GM19468 (cell line): ENCODE measurements around the gene MYL4.
"Not testable (repeated sequence)": the region's sequence is repeated elsewhere in the genome, so short reads cannot be mapped to it uniquely, and the experiment has no call there.

Source experiments
- ATAC-seq: cut with Tn5 transposase; IDR thresholded peaks from one replicate; pipeline ENCODE4 v1.9.1; 2021; ENCODE audit warnings: mild to moderate bottlenecking, moderate library complexity, moderate number of reproducible peaks; ENCODE audit not compliant: unreplicated experiment; ENCODE audit errors: extremely low read depth

MYL4 gene

GRCh38 chr17:47190770-47191169, 18.4 kb upstream of the MYL4 start:
- ATAC-seq, result no peak

DNA sequence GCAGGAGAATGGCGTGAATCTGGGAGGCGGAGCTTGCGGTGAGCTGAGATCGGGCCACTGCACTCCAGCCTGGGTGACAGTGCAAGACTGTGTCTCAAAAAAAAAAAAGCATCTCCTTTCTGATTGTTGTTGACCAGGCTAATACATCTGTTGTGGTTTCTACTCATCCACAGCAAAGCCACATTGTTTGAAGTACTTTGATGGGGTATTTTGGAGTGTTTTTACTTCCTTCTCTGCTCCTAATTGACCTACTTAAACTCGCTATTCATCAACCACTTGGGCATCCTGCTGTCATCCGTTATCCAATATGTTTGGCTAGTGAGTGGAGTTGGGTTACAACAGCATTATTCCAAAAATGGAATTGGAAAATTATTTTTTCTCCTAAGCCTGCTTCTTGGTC, 16.6 kb upstream of the MYL4 start:
- ATAC-seq, result no peak

DNA sequence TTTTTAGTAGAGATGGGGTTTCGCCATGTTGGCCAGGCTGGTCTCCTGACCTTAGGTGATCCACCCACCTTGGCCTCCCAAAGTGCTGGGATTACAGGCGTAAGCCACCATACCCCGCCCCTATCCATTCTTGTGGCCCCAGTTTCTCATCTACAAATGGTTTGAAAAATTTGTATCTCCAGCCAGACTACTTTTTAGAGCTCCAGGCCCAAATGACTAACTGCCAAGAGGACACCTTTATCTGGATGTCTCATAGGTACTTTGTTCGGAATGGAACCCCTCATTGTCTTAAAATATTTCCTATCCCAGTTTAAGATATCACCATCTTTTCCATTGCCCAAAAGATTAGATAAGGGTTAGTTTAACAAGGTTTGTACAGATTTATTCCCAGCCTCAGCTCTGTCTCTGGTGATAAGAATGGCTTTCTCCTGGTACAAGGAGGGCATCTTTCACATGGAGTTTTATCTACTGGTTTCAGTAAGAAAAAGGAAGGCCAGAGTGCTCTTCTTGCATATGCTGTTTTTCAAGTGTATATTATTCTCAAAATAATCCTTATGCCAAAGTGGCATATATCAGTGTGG, 15.1 kb upstream of the MYL4 start:
- ATAC-seq, result no peak

- ATAC-seq, result no peak
Observed at GRCh38 chr17:47197821-47198220, 11.3 kb upstream of the MYL4 start.

DNA sequence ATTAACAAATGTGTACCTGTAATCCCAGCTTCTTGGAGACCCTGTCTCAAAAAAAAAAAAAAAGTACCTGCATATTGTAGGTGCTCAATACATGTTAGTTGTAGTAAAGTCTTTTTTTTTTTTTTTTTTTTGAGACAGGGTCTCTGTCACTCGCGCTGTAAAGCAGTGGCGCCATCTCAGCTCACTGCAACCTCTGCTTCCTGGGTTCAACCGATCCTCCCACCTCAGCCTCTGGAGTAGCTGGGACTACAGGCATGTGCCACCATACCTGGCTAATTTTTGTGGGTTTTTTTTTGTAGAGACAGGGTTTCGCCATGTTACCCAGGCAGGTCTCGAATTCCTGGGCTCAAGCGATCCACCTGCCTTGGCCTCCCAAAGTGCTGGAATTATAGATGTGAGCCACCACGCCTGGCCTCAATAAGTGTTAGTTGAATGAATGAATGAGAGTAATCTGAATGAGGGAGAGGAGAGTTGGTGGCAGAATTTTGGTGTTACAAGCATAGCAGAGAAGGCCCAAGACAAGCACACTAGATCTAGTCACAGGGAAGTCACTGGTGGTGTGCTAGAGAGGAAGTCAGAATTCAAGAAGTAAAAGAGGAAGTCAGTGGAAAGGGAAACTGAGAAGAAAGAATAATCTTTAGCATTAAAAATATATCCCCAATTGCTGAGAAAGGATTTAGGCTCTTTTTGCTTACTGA, 9.4 kb upstream of the MYL4 start:
- no peak for ATAC-seq

GRCh38 chr17:47200325-47200664, 8.9 kb upstream of the MYL4 start:
- no peak for ATAC-seq

- no peak for ATAC-seq
Observed at GRCh38 chr17:47201166-47201565, 8.0 kb upstream of the MYL4 start.

GRCh38 chr17:47203984-47204721, 5.0 kb upstream of the MYL4 start:
- ATAC-seq, result no peak

- no peak for ATAC-seq
Observed at GRCh38 chr17:47204722-47205418, 4.3 kb upstream of the MYL4 start.

GRCh38 chr17:47205419-47205963, 3.7 kb upstream of the MYL4 start:
- peak; percentile 36 for ATAC-seq

- ATAC-seq, result no peak
Observed at GRCh38 chr17:47207143-47208067, 1.7 kb upstream of the MYL4 start.

GRCh38 chr17:47209499-47209898, 351 bp downstream of the MYL4 start:
- no peak for ATAC-seq

DNA sequence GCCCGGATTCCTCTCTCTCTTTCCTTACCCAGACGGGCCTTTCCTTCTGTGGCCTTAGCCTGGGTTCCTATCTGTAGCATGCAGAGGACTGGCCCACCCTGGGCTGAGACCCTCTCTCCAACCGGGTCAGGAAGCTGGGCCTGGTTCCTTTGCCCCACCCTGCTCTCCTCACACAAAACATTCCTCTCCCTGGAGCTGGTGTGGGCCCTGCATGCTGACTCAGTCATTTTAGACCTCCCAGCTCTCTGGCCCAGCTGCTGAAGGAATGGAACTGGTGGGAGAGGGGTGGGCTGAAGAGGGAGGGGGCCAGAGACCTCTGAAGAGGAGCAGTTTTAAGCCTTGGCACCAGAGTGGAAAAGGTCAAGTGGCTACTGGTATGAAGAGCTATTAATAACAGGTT, 957 bp downstream of the MYL4 start:
- no peak for ATAC-seq

GRCh38 chr17:47210779-47211178, 1.6 kb downstream of the MYL4 start:
- no peak for ATAC-seq

GRCh38 chr17:47212458-47212857, 3.3 kb downstream of the MYL4 start:
- ATAC-seq, result no peak

- ATAC-seq, result no peak
Observed at GRCh38 chr17:47213540-47213939, 4.4 kb downstream of the MYL4 start.

GRCh38 chr17:47214931-47215330, 5.8 kb downstream of the MYL4 start:
- no peak for ATAC-seq

- not testable (repeated sequence) for ATAC-seq
Observed at GRCh38 chr17:47216821-47217220, 7.7 kb downstream of the MYL4 start.

- not testable (repeated sequence) for ATAC-seq
Observed at GRCh38 chr17:47217279-47217678, 8.1 kb downstream of the MYL4 start.
